ENCODE data around the gene SUN3. TPM values are rescaled to one million over a fixed set of nuclear protein-coding genes. Genes with fewer than 3 reads are reported as not detected.

The SUN3 gene
- total RNA-seq, 1 experiment from 2014 or later = not detected

- TF ChIP-seq JAZF1 (CRISPR knock-in tag; IDR thresholded peaks at IDR 0.05) = no peak
- no peak for TF ChIP-seq FOXP1 (CRISPR knock-in tag; IDR thresholded peaks at IDR 0.05; ENCODE audit: borderline replicate concordance)
- ATAC-seq (no peak), DNase-seq (ENCODE audit: low spot score) (no peak)
- ChIA-PET CTCF (no interaction called here), POLR2A (no interaction called here)
- H3K27me3 Mint-ChIP-seq (ENCODE audit: low read depth) = peaks cover 51% of the 10 kb centered on the region
- no peak overlapping the region for H3K4me3 Mint-ChIP-seq
- H3K9me3 Mint-ChIP-seq = no peaks in the 10 kb centered on the region
- no peak overlapping the region for H3K27ac Mint-ChIP-seq
- peaks cover 23% of the 10 kb centered on the region for H3K4me1 Mint-ChIP-seq
- no peaks in the 10 kb centered on the region for H3K36me3 Mint-ChIP-seq
Measured at GRCh38 chr7:48033922-48034321, 5.0 kb upstream of the SUN3 start.

- CTCF ChIA-PET = no interaction called here
- H3K27ac Mint-ChIP-seq = no peak overlapping the region
Measured at GRCh38 chr7:48031111-48031510, 2.2 kb upstream of the SUN3 start.

GRCh38 chr7:48025624-48026023 is 3.3 kb downstream of the SUN3 start:
- H3K4me3 Mint-ChIP-seq = no peak overlapping the region
- no peaks in the 10 kb centered on the region for H3K4me1 Mint-ChIP-seq
- no peak for ATAC-seq
- POLR2A ChIA-PET = no interaction called here
- H3K36me3 Mint-ChIP-seq = no peaks in the 10 kb centered on the region
- H3K9me3 Mint-ChIP-seq = peaks cover 13% of the 10 kb centered on the region
- TF ChIP-seq ZSCAN18 (CRISPR knock-in tag; IDR thresholded peaks at IDR 0.05) (no peak), ZNF219 (CRISPR knock-in tag; IDR thresholded peaks at IDR 0.05; ENCODE audit: borderline replicate concordance) (no peak), ATF2 (CRISPR knock-in tag; IDR thresholded peaks at IDR 0.05; ENCODE audit: borderline replicate concordance, low read depth) (no peak), ZNF425 (CRISPR knock-in tag; conservative IDR thresholded peaks at IDR 0.05) (no peak), ZNF671 (CRISPR knock-in tag; IDR thresholded peaks at IDR 0.05) (no peak), ELF4 (CRISPR knock-in tag; IDR thresholded peaks at IDR 0.05; ENCODE audit: low read depth) (no peak)
- DNase-seq (ENCODE audit: low spot score) = no peak
- no peak overlapping the region for H3K27ac Mint-ChIP-seq
- CTCF ChIA-PET = no interaction called here
- no peaks in the 10 kb centered on the region; the same call in 1 of the 2 replicates for H3K27me3 Mint-ChIP-seq (ENCODE audit: low read depth)

More at GRCh38 chr7:48031111-48031510, 2.2 kb upstream of the SUN3 start:
- DNase-seq (ENCODE audit: low spot score) (no peak), ATAC-seq (no peak)
- no peaks in the 10 kb centered on the region for H3K36me3 Mint-ChIP-seq
- POLR2A ChIA-PET = interaction anchor here (0.5 kb wide), 1 partner anchor 8 kb away, joined by 3 read pairs; no protein-coding TSS in a partner anchor
- H3K9me3 Mint-ChIP-seq = no peaks in the 10 kb centered on the region
- peaks cover 3% of the 10 kb centered on the region for H3K4me1 Mint-ChIP-seq
- TF ChIP-seq ZNF671 (CRISPR knock-in tag; IDR thresholded peaks at IDR 0.05) (no peak), CREB1 (CRISPR knock-in tag; IDR thresholded peaks at IDR 0.05) (no peak), E2F1 (CRISPR knock-in tag; IDR thresholded peaks at IDR 0.05) (no peak), ZNF121 (CRISPR knock-in tag; IDR thresholded peaks at IDR 0.05) (no peak), RORB (CRISPR knock-in tag; IDR thresholded peaks at IDR 0.05) (no peak), EMX1 (CRISPR knock-in tag; IDR thresholded peaks at IDR 0.05) (no peak), CBFB (CRISPR knock-in tag; IDR thresholded peaks at IDR 0.05; ENCODE audit: low read depth) (no peak), SMAD4 (CRISPR knock-in tag; IDR thresholded peaks at IDR 0.05) (no peak), SOX15 (CRISPR knock-in tag; IDR thresholded peaks at IDR 0.05) (no peak)
- H3K4me3 Mint-ChIP-seq = no peak overlapping the region
- H3K27me3 Mint-ChIP-seq (ENCODE audit: low read depth) = peaks cover 35% of the 10 kb centered on the region
